Smooth muscle cell (in vitro differentiated cells): ENCODE results near the gene TENM3. TPM values are rescaled to one million over a fixed set of nuclear protein-coding genes. Genes with fewer than 3 reads are reported as not detected.

Source experiments
- DNase-seq: peaks from one replicate; lab custom pipeline; 2025; ENCODE audit not compliant: unreplicated experiment; lab: John Stamatoyannopoulos, UW
- H2AFZ ChIP-seq: fragments of 200-600 bp; sonication (generic); 2 replicates; pipeline ENCODE4 v1.6.0; 2016; ENCODE audit warnings: antibody characterized with exemption, low read depth, mild to moderate bottlenecking
- H3F3A ChIP-seq: fragments of 200-600 bp; sonication (generic); 2 replicates; pipeline ENCODE4 v1.6.0; 2017; ENCODE audit warnings: antibody characterized with exemption, low read depth
- H3K27ac ChIP-seq: fragments of 200-600 bp; sonication (generic); 2 replicates; pipeline ENCODE4 v1.5.1; 2016; ENCODE audit warnings: low read depth, mild to moderate bottlenecking
- H3K27me3 ChIP-seq: fragments of 200-600 bp; sonication (generic); 2 replicates; pipeline ENCODE4 v1.6.1; 2016; ENCODE audit warnings: low read depth, mild to moderate bottlenecking
- H3K36me3 ChIP-seq: fragments of 200-600 bp; sonication (generic); 2 replicates; pipeline ENCODE4 v1.5.1; 2016; ENCODE audit warnings: low read depth
- H3K4me1 ChIP-seq: fragments of 200-600 bp; sonication (generic); 2 replicates; pipeline ENCODE4 v1.5.1; 2016; ENCODE audit warnings: low read depth
- H3K4me2 ChIP-seq: fragments of 200-600 bp; sonication (generic); 2 replicates; pipeline ENCODE4 v1.6.0; 2016; ENCODE audit warnings: mild to moderate bottlenecking
- H3K4me3 ChIP-seq: fragments of 200-600 bp; sonication (generic); 2 replicates; pipeline ENCODE4 v1.5.1; 2016; ENCODE audit warnings: mild to moderate bottlenecking
- H3K79me2 ChIP-seq: fragments of 200-600 bp; sonication (generic); 2 replicates; pipeline ENCODE4 v1.6.0; 2016; ENCODE audit warnings: low read depth, mild to moderate bottlenecking
- H3K9ac ChIP-seq: fragments of 200-600 bp; sonication (generic); 2 replicates; pipeline ENCODE4 v1.6.0; 2016; ENCODE audit warnings: low read depth
- H3K9me3 ChIP-seq: fragments of 200-600 bp; sonication (generic); replicated peaks from 2 replicates; pipeline ENCODE4 v1.5.1; 2016; ENCODE audit warnings: low read depth
- H4K20me1 ChIP-seq: fragments of 200-600 bp; sonication (generic); 2 replicates; pipeline ENCODE4 v1.6.0; 2016; ENCODE audit warnings: low read depth
- CTCF ChIP-seq: fragments of 200-600 bp; sonication (generic); IDR thresholded peaks from 2 replicates; pipeline ENCODE4 v1.5.1; 2017; ENCODE audit warnings: borderline replicate concordance, mild to moderate bottlenecking, antibody characterized with exemption; ENCODE audit not compliant: insufficient read depth, poor library complexity, severe bottlenecking
- WGBS: methylation state at CpG from one replicate; pipeline ENCODE4 v1.1.7; 2016; ENCODE audit warnings: low lambda C conversion rate; 5-methylcytosine and 5-hydroxymethylcytosine counted together
- polyA plus RNA-seq: library from polyadenylated mRNA; unstranded; fragments of >200 nt; fragmentation: Nextera tagmentation; extraction: Ambion mirVana; gene quantifications from 2 replicates; pipeline ENCODE4 v1.2.1, GENCODE V29; 2016
- total RNA-seq: library from RNA; depleted of rRNA; stranded (reverse); fragments of >200 nt; gene quantifications from 2 replicates; pipeline ENCODE4 v1.2.3, GENCODE V29; 2014

TENM3 gene
- total and polyA plus RNA-seq, 2 experiments from 2014 or later: 46.9 to 295 TPM

- Histone ChIP-seq H3K4me3 (no peak overlapping the region), H3K27ac (no peak overlapping the region), H3K4me1 (no peaks in the 10 kb centered on the region), H3K36me3 (no peaks in the 10 kb centered on the region), H3K79me2 (no peaks in the 10 kb centered on the region), H3K4me2 (no peak overlapping the region), H2AFZ (no peak overlapping the region), H3K9ac (no peak overlapping the region), H3K27me3 (no peaks in the 10 kb centered on the region), H3F3A (no peaks in the 10 kb centered on the region), H3K9me3 (no peaks in the 10 kb centered on the region), H4K20me1 (peaks cover 15% of the 10 kb centered on the region)
- DNase-seq: no peak
- 100% methylated on average over 1 of the region's 1 CpG for WGBS
- no peak for TF ChIP-seq CTCF
These were observed 350.7 kb downstream of the TENM3 start for GRCh38 chr4:182593864-182594263.

- no peak overlapping the region for H3K9ac ChIP-seq
- peaks cover 16% of the 10 kb centered on the region for H4K20me1 ChIP-seq
- H3K4me3 ChIP-seq: no peak overlapping the region
- no peaks in the 10 kb centered on the region for H3K36me3 ChIP-seq
- H3K27ac ChIP-seq: no peak overlapping the region
- H3K4me1 ChIP-seq: peaks cover 4% of the 10 kb centered on the region
- 18% methylated on average over 2 of the region's 2 CpGs for WGBS
- DNase-seq: no peak
- no peak overlapping the region for H2AFZ ChIP-seq
- H3K4me2 ChIP-seq: no peak overlapping the region
- no peaks in the 10 kb centered on the region for H3K79me2 ChIP-seq
- no peaks in the 10 kb centered on the region for H3F3A ChIP-seq
- no peak for TF ChIP-seq CTCF
- H3K9me3 ChIP-seq: no peaks in the 10 kb centered on the region
- H3K27me3 ChIP-seq: no peaks in the 10 kb centered on the region
These were observed 356.9 kb downstream of the TENM3 start for GRCh38 chr4:182600093-182600492.

- TF ChIP-seq CTCF: no peak
- no peaks in the 10 kb centered on the region for H3F3A ChIP-seq
- no peak overlapping the region for H2AFZ ChIP-seq
- H3K36me3 ChIP-seq: no peaks in the 10 kb centered on the region
- WGBS: 97% methylated on average over 8 of the region's 8 CpGs
- H3K27ac ChIP-seq: no peak overlapping the region
- peaks cover 4% of the 10 kb centered on the region for H3K4me1 ChIP-seq
- no peaks in the 10 kb centered on the region for H3K9me3 ChIP-seq
- H3K4me3 ChIP-seq: no peak overlapping the region
- H3K79me2 ChIP-seq: no peaks in the 10 kb centered on the region
- H3K9ac ChIP-seq: no peak overlapping the region
- H3K27me3 ChIP-seq: no peaks in the 10 kb centered on the region
- H4K20me1 ChIP-seq: peaks cover 12% of the 10 kb centered on the region
- DNase-seq: no peak
- no peak overlapping the region for H3K4me2 ChIP-seq
These were observed 357.7 kb downstream of the TENM3 start for GRCh38 chr4:182600856-182601255.

GRCh38 chr4:182604161-182604622, 361.0 kb downstream of the TENM3 start:
- no peaks in the 10 kb centered on the region for H3K79me2 ChIP-seq
- H2AFZ ChIP-seq: no peak overlapping the region
- no peak overlapping the region for H3K4me3 ChIP-seq
- peak overlapping the region; percentile 87 for H3K27ac ChIP-seq
- peak overlapping the region; percentile 15 for H3K4me2 ChIP-seq
- H3K9ac ChIP-seq: peak overlapping the region; percentile 17
- peaks cover 11% of the 10 kb centered on the region for H4K20me1 ChIP-seq
- no peaks in the 10 kb centered on the region for H3K36me3 ChIP-seq
- no peaks in the 10 kb centered on the region for H3K9me3 ChIP-seq
- no peaks in the 10 kb centered on the region for H3K27me3 ChIP-seq
- TF ChIP-seq CTCF: no peak
- H3K4me1 ChIP-seq: peaks cover 4% of the 10 kb centered on the region
- no peaks in the 10 kb centered on the region for H3F3A ChIP-seq
- DNase-seq: no peak
- 33% methylated on average over 2 of the region's 2 CpGs for WGBS
